Amniotic epithelial cell (primary cell): ENCODE data around the gene RHBDF2.

ENCODE experiments used
- DNase-seq: peaks from one replicate; pipeline ENCODE4 v3.0.0-alpha.2; 2010; ENCODE audit warnings: low read depth

RHBDF2 gene

GRCh38 chr17:76500747-76501017 lies 541 bp downstream of the RHBDF2 start:
- no peak for DNase-seq

GRCh38 chr17:76500074-76500746 lies 1.0 kb downstream of the RHBDF2 start:
- DNase-seq, result no peak

- DNase-seq, result peak; percentile 19
Measured at GRCh38 chr17:76499267-76499667, 2.0 kb downstream of the RHBDF2 start.

DNA sequence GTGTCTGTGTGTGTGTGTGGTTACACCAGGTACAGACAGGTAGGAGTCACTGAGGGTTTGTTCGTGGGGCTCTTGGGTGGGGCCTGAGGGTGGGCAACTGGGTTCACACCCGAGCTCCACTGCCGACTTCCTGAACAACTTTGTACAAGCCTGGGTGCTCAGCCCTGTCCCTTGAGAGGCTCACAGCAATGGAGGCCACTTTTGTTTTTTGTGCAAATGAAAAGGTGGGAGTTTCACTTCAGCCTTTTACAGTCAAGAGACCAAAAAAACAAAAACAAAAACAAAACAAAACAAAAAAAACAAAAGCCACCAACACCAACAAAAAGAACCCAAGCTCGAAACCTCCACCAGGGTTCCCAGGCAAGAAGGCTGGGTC lies 2.4 kb downstream of the RHBDF2 start:
- no peak for DNase-seq

DNA sequence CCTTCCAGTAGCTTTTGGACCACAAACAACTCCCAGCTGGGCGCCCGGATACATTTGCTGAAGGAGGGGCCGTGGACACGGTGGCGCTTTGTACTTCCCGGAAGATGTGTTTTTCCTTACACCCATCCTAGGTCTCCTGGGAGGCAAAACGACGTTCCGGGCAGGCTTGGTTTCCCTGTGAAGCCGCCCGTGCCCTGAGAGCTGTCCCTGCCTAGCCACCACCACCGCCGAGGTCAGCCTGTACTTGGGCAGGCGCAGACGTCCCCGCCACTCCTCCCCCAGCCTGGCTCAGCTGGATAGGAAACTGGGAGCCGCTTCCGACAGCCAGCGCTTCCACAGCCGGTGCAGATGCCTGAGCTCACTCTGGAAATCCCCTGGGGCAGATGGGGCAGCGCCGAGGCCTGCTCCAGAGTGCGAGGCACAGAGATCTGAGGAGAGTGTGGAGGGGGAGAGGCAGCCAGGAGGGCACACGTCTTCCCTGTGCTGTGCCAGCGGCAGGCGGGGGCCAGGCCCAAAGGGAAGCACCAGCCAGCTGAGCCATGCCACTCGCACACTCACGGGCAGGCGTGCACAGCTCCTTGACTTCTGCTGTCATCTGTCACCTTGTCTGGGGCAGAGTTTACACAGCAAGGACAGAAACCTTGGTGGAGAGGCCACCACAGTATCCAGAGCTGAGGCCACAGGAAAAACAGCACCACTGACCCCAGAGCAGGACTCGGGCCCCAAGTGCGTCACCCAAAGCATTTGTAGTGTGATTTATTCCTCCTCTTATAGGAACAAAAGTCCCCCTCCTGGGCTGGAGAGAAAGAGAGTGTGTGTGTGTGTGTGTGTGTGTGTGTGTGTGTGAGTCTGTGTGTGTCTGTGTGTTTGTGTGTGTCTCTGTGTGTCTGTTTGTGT lies 3.0 kb downstream of the RHBDF2 start:
- peak; percentile 80 for DNase-seq

- DNase-seq, result no peak
Measured at GRCh38 chr17:76497699-76497978, 3.6 kb downstream of the RHBDF2 start.

GRCh38 chr17:76496464-76496863 lies 4.8 kb downstream of the RHBDF2 start:
- no peak for DNase-seq

- no peak for DNase-seq
Measured at GRCh38 chr17:76495663-76496400, 5.4 kb downstream of the RHBDF2 start.

- no peak for DNase-seq
Measured at GRCh38 chr17:76493505-76494167, 7.6 kb downstream of the RHBDF2 start.

DNA sequence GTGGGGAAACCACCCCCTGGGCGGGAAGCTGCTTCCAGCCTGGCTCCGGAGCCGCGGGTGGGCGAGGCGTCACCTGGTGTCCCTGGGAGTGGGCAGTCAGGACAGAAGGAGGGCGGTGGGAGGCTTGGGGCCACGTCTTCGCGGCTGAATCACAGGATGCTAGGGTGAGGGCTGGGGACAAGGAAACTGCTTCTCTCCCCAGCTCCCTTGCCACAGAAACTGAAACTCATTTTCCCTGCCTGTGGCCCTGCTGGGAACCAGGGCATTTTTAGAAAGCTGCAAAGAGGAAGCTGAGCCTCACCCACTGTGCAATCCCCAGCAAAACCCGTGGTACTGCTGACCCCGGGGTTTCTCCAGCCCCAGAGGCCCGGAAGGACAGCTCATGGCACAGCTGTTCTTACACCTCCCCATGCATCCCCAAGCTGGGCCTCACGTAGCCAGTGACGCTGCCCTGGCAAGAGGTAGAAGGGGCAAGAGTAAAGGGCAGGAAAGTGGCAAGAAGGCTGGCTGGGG lies 8.2 kb downstream of the RHBDF2 start:
- peak; percentile 78 for DNase-seq

- no peak for DNase-seq
Measured at GRCh38 chr17:76492123-76492988, 8.9 kb downstream of the RHBDF2 start.

DNA sequence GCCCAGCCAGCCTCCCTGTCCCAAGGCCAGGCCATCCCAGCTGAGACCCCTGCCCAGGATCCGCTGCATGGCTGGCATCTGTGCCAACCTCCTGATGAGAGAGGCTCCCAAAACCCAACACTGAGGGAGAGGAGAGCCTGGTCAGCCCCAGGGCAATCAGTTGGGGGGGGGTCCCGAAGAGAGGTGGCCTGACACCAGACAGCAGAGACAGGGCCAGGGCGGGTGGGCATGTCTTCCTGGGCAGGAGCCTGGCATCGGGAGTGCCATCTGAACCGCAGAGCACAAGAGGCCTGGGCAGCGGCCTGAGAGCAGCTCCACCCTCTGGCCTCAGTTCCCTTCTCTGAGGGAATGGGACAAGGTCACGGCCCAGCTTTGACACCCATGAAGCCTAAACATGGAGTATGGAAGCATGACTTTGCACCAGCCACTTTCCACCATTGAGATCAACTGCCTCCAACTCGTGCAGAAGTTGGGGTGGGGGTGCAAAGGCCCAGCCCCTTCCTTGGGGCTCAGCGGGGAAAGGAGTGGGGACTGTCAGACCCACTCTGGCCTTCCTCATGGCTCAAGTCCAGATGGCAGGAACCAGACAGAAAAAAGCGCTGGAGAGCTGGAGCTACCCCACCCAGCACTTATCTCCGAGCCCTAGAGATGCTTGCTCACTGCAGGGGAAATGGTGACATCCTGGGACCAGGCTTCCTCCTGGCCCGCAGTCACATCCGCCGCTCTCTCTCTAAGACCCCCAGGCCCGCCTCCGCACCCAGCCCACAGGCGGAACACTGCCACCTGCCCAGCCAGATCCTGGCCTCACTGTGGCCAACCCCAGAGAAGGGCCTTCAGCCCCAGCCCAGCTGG lies 9.7 kb downstream of the RHBDF2 start:
- no peak for DNase-seq

DNA sequence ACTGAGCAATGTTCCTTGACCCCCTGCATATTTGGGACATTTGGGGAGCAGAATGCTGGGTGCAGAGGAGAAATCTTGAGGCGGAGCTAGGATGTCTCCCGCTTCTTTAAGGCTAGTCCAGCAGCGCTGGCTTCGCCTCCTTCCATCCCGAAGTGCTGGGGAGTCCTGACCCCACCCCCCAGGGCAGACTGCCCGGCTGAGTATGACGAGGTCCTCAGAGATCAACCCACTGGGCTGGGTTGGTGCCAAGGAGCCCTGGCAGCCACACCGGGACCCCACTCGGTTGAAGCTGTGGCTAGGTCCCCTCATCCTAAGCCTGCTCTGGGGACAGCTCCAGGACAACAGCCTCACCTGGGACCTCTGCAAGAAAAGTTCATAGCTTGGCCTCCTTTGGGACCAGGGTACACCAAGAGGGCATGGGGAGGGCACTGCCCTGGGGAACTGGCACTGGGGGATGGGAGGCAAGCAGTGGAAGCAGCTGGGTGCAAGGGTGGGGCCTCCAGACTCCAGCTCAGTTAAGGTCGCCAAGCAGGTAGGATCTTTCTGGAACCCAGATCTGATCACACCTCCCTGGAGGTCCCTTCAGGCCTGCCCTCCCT lies 11.0 kb downstream of the RHBDF2 start:
- no peak for DNase-seq

GRCh38 chr17:76487451-76488192 lies 13.6 kb downstream of the RHBDF2 start:
- no peak for DNase-seq

- no peak for DNase-seq
Measured at GRCh38 chr17:76485569-76485968, 15.7 kb downstream of the RHBDF2 start.

DNA sequence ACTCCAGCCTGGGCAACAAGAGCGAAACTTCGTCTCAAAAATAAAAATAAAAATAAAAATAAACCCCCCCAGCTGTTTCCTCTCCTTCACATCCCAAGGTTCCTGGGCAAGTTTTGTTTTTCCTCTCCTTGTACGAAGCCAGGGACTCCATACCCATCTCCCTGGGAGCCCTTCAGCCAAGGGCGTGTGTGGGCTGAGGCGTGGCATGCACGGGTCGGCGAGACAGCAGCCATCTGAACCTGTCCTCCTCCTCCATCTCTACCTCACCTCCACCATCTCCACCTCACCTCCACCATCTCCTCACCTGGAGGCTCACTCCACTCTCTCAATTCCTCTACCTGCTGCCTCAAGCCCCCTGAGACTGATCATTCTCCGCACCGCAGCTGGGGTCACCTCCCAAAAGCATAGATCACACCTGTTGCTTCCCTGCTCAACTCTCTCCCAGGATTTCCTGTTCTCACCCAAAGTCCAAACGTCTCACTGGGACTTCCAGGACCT lies 16.9 kb downstream of the RHBDF2 start:
- no peak for DNase-seq

GRCh38 chr17:76481071-76481655 lies 20.1 kb downstream of the RHBDF2 start:
- no peak for DNase-seq

- DNase-seq, result no peak
Measured at GRCh38 chr17:76480632-76481031, 20.6 kb downstream of the RHBDF2 start.

DNA sequence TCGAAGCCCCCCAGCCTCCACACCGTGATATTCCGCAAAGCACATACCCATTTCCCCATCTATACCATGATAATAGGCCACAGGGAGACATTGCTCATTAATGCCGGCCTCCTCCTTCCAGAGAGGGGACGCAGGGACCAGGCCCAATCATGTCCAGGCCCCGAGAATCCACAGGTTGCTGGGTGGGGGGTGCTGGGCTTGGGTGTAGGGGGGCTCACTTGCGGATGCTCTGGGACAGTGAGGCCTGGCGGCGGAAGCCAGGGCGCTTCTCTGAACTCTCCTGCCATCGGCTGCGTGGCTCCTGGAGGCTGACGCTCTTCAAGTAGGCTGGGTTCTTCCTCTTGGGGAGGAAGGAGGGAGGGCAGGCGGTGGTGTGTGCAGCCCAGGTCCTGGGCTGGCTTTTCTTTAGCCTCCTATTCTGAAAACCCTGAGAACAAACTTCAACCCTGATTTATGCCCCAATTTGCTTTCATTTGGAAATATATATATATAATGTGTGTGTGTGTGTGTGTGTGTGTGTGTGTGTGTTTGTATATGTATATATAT lies 21.6 kb downstream of the RHBDF2 start:
- DNase-seq, result no peak
